Left forelimb (tissue), 1 donor: ENCODE results near the gene SESTD1.
"Not testable (repeated sequence)": the region's sequence is repeated elsewhere in the genome, so short reads cannot be mapped to it uniquely, and the experiment has no call there.

Experiments used
- DNase-seq: peaks from one replicate; pipeline ENCODE4 v3.0.0-alpha.2; 2018; ENCODE audit warnings: low spot score

The SESTD1 gene

GRCh38 chr2:179268277-179268925 lies 3.8 kb upstream of the SESTD1 start:
- DNase-seq: no peak

GRCh38 chr2:179266271-179266670 lies 1.6 kb upstream of the SESTD1 start:
- DNase-seq: no peak

GRCh38 chr2:179265082-179265510 lies 464 bp upstream of the SESTD1 start:
- no peak for DNase-seq

- peak; percentile 77 for DNase-seq
These were observed 925 bp downstream of the SESTD1 start for GRCh38 chr2:179263446-179264367.

- DNase-seq: no peak
These were observed 1.6 kb downstream of the SESTD1 start for GRCh38 chr2:179263015-179263414.

GRCh38 chr2:179262077-179262660 lies 2.5 kb downstream of the SESTD1 start:
- no peak for DNase-seq

GRCh38 chr2:179261151-179261825 lies 3.3 kb downstream of the SESTD1 start:
- DNase-seq: no peak

GRCh38 chr2:179260224-179260623 lies 4.4 kb downstream of the SESTD1 start:
- no peak for DNase-seq

- no peak for DNase-seq
These were observed 9.5 kb downstream of the SESTD1 start for GRCh38 chr2:179255129-179255528.

- no peak for DNase-seq
These were observed 11.4 kb downstream of the SESTD1 start for GRCh38 chr2:179253226-179253625.

GRCh38 chr2:179252423-179252822 lies 12.2 kb downstream of the SESTD1 start:
- no peak for DNase-seq

GRCh38 chr2:179251870-179252269 lies 12.8 kb downstream of the SESTD1 start:
- DNase-seq: no peak

GRCh38 chr2:179250848-179251504 lies 13.7 kb downstream of the SESTD1 start:
- DNase-seq: no peak

- no peak for DNase-seq
These were observed 14.5 kb downstream of the SESTD1 start for GRCh38 chr2:179250095-179250494.

- DNase-seq: no peak
These were observed 16.6 kb downstream of the SESTD1 start for GRCh38 chr2:179248024-179248348.

- DNase-seq: no peak
These were observed 17.2 kb downstream of the SESTD1 start for GRCh38 chr2:179247318-179248023.

- DNase-seq: not testable (repeated sequence)
These were observed 18.8 kb downstream of the SESTD1 start for GRCh38 chr2:179245843-179246242.

GRCh38 chr2:179243046-179243445 lies 21.6 kb downstream of the SESTD1 start:
- no peak for DNase-seq

GRCh38 chr2:179240481-179241451 lies 23.9 kb downstream of the SESTD1 start:
- no peak for DNase-seq

GRCh38 chr2:179239838-179240237 lies 24.8 kb downstream of the SESTD1 start:
- no peak for DNase-seq
